CD14-positive monocyte (primary cell): ENCODE measurements around the gene ABCA6. TPM values are rescaled to one million over a fixed set of nuclear protein-coding genes. Genes with fewer than 3 reads are reported as not detected.

Experiments used
- DNase-seq, 3 donors: peaks; one replicate each; pipeline ENCODE4 v3.0.0-alpha.2; 2011 to 2022
- H2AFZ ChIP-seq: 2 replicates; pipeline ENCODE4 v1.6.0; 2012; ENCODE audit warnings: mild to moderate bottlenecking, low read depth, low read length, inconsistent platforms; ENCODE audit not compliant: insufficient read depth, poor library complexity, severe bottlenecking
- H3K27ac ChIP-seq, 2 donors: 1 replicate in 1 of 2; 2 replicates in 1 of 2; pipeline ENCODE4 v1.5.1; 2012 to 2013; ENCODE audit warnings: low read length in 2 of 2, control low read depth in 1 of 2, inconsistent platforms in 1 of 2, low read depth in 1 of 2, mild to moderate bottlenecking in 1 of 2
- H3K27me3 ChIP-seq, 2 donors: one replicate each; pipeline versions ENCODE4 v1.6.0 to v1.6.1; 2011 to 2013; ENCODE audit warnings: low read length in 2 of 2; ENCODE audit not compliant: control insufficient read depth in 2 of 2, insufficient read depth in 2 of 2
- H3K36me3 ChIP-seq, 2 donors: replicated peaks in 1 of 2; 1 replicate in 1 of 2; 2 replicates in 1 of 2; pipeline versions ENCODE4 v1.5.1 to v1.6.1; 2012 to 2013; ENCODE audit warnings: low read length in 2 of 2, control low read depth in 1 of 2, inconsistent platforms in 1 of 2, mild to moderate bottlenecking in 1 of 2; ENCODE audit not compliant: insufficient read depth in 2 of 2, control insufficient read depth in 1 of 2
- H3K4me1 ChIP-seq, 2 donors: 1 replicate in 1 of 2; 2 replicates in 1 of 2; pipeline versions ENCODE4 v1.5.1 to v1.6.1; 2012 to 2013; ENCODE audit warnings: low read length in 2 of 2, control low read depth in 1 of 2, inconsistent platforms in 1 of 2, mild to moderate bottlenecking in 1 of 2, moderate library complexity in 1 of 2; ENCODE audit not compliant: insufficient read depth in 2 of 2, control insufficient read depth in 1 of 2
- H3K4me2 ChIP-seq: replicated peaks from 2 replicates; pipeline ENCODE3; 2012; ENCODE audit warnings: low read length, moderate library complexity, mild to moderate bottlenecking; ENCODE audit not compliant: poor library complexity, severe bottlenecking; ENCODE audit errors: extremely low read depth
- H3K4me3 ChIP-seq, 3 experiments: fragments of 200-600 bp in 1 of 3; sonication (generic) in 1 of 3; replicated peaks in 1 of 3; 1 replicate in 2 of 3; 2 replicates in 1 of 3; pipeline ENCODE4 v1.5.1; 2011 to 2013; ENCODE audit warnings: low read length in 3 of 3, mild to moderate bottlenecking in 3 of 3, control low read depth in 2 of 3, low read depth in 2 of 3, inconsistent platforms in 1 of 3, moderate library complexity in 1 of 3
- H3K79me2 ChIP-seq: 2 replicates; pipeline ENCODE4 v1.6.0; 2012; ENCODE audit warnings: mild to moderate bottlenecking, control low read depth, inconsistent platforms, low read length, moderate library complexity; ENCODE audit not compliant: insufficient read depth
- H3K9ac ChIP-seq: 2 replicates; pipeline ENCODE4 v1.6.0; 2017; ENCODE audit warnings: low read length, mild to moderate bottlenecking; ENCODE audit not compliant: insufficient read depth, poor library complexity, severe bottlenecking
- H3K9me3 ChIP-seq, 2 donors: replicated peaks in 1 of 2; 1 replicate in 1 of 2; 2 replicates in 1 of 2; pipeline versions ENCODE4 v1.5.1 to v1.6.1; 2012 to 2013; ENCODE audit warnings: low read length in 2 of 2, control low read depth in 1 of 2; ENCODE audit not compliant: control insufficient read depth in 1 of 2, insufficient read depth in 1 of 2
- H4K20me1 ChIP-seq: 2 replicates; pipeline ENCODE4 v1.6.0; 2012; ENCODE audit warnings: mild to moderate bottlenecking, low read length, control low read depth, moderate library complexity; ENCODE audit not compliant: insufficient read depth
- H3K27ac Mint-ChIP-seq, 7 donors: one replicate each; pipeline ENCODE4 v1.8.0; 2020; ENCODE audit warnings: mild to moderate bottlenecking in 7 of 7, mixed read lengths in 7 of 7, moderate library complexity in 6 of 7, inconsistent platforms in 2 of 7
- H3K27me3 Mint-ChIP-seq, 3 donors: one replicate each; pipeline ENCODE4 v1.8.0; 2021 to 2022; ENCODE audit warnings: low read depth in 3 of 3, mild to moderate bottlenecking in 3 of 3, mixed read lengths in 3 of 3, moderate library complexity in 3 of 3, inconsistent platforms in 1 of 3
- H3K36me3 Mint-ChIP-seq, 2 donors: one replicate each; pipeline ENCODE4 v1.8.0; 2020; ENCODE audit warnings: mixed read lengths in 2 of 2, inconsistent platforms in 1 of 2, mild to moderate bottlenecking in 1 of 2
- H3K4me1 Mint-ChIP-seq: one replicate; pipeline ENCODE4 v1.8.0; 2020; ENCODE audit warnings: mild to moderate bottlenecking, mixed read lengths
- H3K4me3 Mint-ChIP-seq, 2 donors: one replicate each; pipeline ENCODE4 v1.8.0; 2020; ENCODE audit warnings: mild to moderate bottlenecking in 2 of 2, mixed read lengths in 2 of 2, moderate library complexity in 1 of 2
- H3K9me3 Mint-ChIP-seq, 7 donors: one replicate each; pipeline ENCODE4 v1.8.0; 2020 to 2022; ENCODE audit warnings: mixed read lengths in 7 of 7, mild to moderate bottlenecking in 6 of 7, moderate library complexity in 6 of 7, inconsistent platforms in 2 of 7
- WGBS: methylation state at CpG from one replicate; pipeline ENCODE4 v1.1.5; 2013; ENCODE audit warnings: missing lambda C conversion rate; ENCODE audit not compliant: insufficient coverage; 5-methylcytosine and 5-hydroxymethylcytosine counted together
- intact Hi-C, 2 donors: fragments of 100-400 bp; cut with micrococcal nuclease; formaldehyde crosslinking; loops; one replicate each; pipeline versions ENCODE4 v1.15.0 to v1.15.1; 2023
- polyA plus RNA-seq, 3 donors: library from polyadenylated mRNA; depleted of rRNA in 1 of 3; unstranded in 2 of 3; stranded (reverse) in 1 of 3; fragments of 300-500 nt in 2 of 3; fragments of >200 nt in 1 of 3; fragmentation: Illumina TruSeq in 2 of 3; gene quantifications; 1 replicate in 2 of 3; 2 replicates in 1 of 3; pipeline ENCODE4 v1.2.3, GENCODE V29; 2012 to 2021
- TF ChIP-seq, protein P1 (sequence below): fragments of 200-600 bp; IDR thresholded peaks from one replicate; pipeline ENCODE4 v1.8.0; 2022; ENCODE audit warnings: antibody characterized with exemption, mild to moderate bottlenecking

Gene ABCA6
- polyA plus RNA-seq, 3 donors = 0.52 to 0.93 (median 0.76) TPM

GRCh38 chr17:69123626-69124025 lies 18.1 kb downstream of the ABCA6 start:
- peaks cover 0 to 5% (median 0%) of the 10 kb centered on the region in 7 donors for H3K9me3 Mint-ChIP-seq
- no peak overlapping the region for H3K27ac ChIP-seq
- intact Hi-C loops = no loop called here

GRCh38 chr17:69122065-69122464 lies 19.6 kb downstream of the ABCA6 start:
- DNase-seq = no peak
- Histone ChIP-seq H3K79me2 (no peaks in the 10 kb centered on the region), H3K4me1 (peaks cover 15 to 24% of the 10 kb centered on the region in 2 donors), H3K27ac (no peak overlapping the region), H3K9me3 (no peaks in the 10 kb centered on the region), H2AFZ (no peak overlapping the region), H3K9ac (no peak overlapping the region), H3K4me3 (no peak overlapping the region), H3K4me2 (no peak overlapping the region), H3K27me3 (no peaks in the 10 kb centered on the region), H3K36me3 (no peaks in the 10 kb centered on the region), H4K20me1 (no peaks in the 10 kb centered on the region)
- TF ChIP-seq, protein P1, sequence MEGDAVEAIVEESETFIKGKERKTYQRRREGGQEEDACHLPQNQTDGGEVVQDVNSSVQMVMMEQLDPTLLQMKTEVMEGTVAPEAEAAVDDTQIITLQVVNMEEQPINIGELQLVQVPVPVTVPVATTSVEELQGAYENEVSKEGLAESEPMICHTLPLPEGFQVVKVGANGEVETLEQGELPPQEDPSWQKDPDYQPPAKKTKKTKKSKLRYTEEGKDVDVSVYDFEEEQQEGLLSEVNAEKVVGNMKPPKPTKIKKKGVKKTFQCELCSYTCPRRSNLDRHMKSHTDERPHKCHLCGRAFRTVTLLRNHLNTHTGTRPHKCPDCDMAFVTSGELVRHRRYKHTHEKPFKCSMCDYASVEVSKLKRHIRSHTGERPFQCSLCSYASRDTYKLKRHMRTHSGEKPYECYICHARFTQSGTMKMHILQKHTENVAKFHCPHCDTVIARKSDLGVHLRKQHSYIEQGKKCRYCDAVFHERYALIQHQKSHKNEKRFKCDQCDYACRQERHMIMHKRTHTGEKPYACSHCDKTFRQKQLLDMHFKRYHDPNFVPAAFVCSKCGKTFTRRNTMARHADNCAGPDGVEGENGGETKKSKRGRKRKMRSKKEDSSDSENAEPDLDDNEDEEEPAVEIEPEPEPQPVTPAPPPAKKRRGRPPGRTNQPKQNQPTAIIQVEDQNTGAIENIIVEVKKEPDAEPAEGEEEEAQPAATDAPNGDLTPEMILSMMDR = no peak
- Mint-ChIP-seq H3K27ac (no peak overlapping the region), H3K4me3 (no peak overlapping the region), H3K27me3 (no peaks in the 10 kb centered on the region), H3K36me3 (peaks cover 0 to 2% of the 10 kb centered on the region in 2 donors), H3K9me3 (peaks cover 0 to 5% (median 0%) of the 10 kb centered on the region in 7 donors), H3K4me1 (peaks cover 22% of the 10 kb centered on the region)
- intact Hi-C loops = no loop called here
- WGBS = 100% methylated on average over 4 of the region's 5 CpGs

More at GRCh38 chr17:69123626-69124025, 18.1 kb downstream of the ABCA6 start:
- Histone ChIP-seq H3K79me2 (no peaks in the 10 kb centered on the region), H3K4me2 (no peak overlapping the region), H3K27me3 (no peaks in the 10 kb centered on the region), H3K4me1 (peaks cover 5 to 8% of the 10 kb centered on the region in 2 donors), H4K20me1 (no peaks in the 10 kb centered on the region), H3K9ac (no peak overlapping the region), H3K9me3 (no peaks in the 10 kb centered on the region), H2AFZ (no peak overlapping the region), H3K36me3 (no peaks in the 10 kb centered on the region), H3K4me3 (no peak overlapping the region)
- peaks cover 0 to 2% of the 10 kb centered on the region in 2 donors for H3K36me3 Mint-ChIP-seq
- no CpG with 5 or more reads among the region's 1 CpG for WGBS
- H3K4me3 Mint-ChIP-seq = no peak overlapping the region
- no peak overlapping the region for H3K27ac Mint-ChIP-seq
- TF ChIP-seq, protein P1 = no peak
- no peak for DNase-seq
- peaks cover 0 to 2% (median 0%) of the 10 kb centered on the region in 3 donors for H3K27me3 Mint-ChIP-seq
- H3K4me1 Mint-ChIP-seq = peaks cover 10% of the 10 kb centered on the region
